ENCODE results near the gene PFN3. TPM values are rescaled to one million over a fixed set of nuclear protein-coding genes. Genes with fewer than 3 reads are reported as not detected.

PFN3 gene
- total RNA-seq, 1 experiment from 2014 or later = not detected

DNA sequence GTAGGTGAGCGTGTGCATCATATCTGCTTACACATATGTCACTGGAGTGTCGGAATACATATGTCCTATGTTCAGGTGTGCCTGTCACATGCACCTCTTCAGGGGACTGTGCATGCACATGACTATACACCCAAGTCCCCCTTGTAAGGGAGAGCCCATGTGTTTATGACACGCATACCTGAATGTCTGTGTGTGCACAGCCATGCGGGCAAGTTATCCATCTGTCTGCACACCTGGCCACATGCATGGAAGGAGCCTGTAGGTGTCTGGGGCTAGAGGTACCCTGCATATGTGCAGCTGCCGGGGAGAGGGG, 43.4 kb downstream of the PFN3 start:
- H3K36me3 Mint-ChIP-seq (ENCODE audit: insufficient read depth, unreplicated experiment) = peaks cover 16% of the 10 kb centered on the region

DNA sequence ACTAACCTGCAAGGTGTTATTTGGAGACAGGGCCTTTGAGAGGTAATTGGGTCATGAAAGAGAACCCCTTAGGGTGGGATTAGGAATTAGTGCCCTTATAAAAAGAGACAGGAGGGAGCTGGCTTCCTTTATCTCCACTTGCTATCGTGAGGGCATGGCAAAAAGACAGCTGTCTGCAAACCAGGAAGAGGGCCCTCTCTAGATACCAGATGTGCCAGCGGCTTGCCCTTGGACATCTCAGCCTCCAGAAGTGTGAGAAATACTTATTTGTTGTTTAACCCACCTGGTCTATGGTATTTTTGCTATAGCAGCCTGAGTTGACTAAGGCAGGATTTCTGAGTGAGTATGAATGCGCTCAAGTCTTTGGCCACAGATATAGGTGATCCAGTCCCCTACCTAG, 43.7 kb downstream of the PFN3 start:
- Mint-ChIP-seq H3K27ac (ENCODE audit: unreplicated experiment) (no peak overlapping the region), H3K27me3 (ENCODE audit: unreplicated experiment) (no peaks in the 10 kb centered on the region), H3K9me3 (ENCODE audit: low read depth, unreplicated experiment) (peaks cover 5% of the 10 kb centered on the region), H3K4me3 (ENCODE audit: low read depth, unreplicated experiment) (no peak overlapping the region), H3K36me3 (ENCODE audit: insufficient read depth, unreplicated experiment) (peaks cover 16% of the 10 kb centered on the region), H3K4me1 (ENCODE audit: low read depth, unreplicated experiment) (peaks cover 51% of the 10 kb centered on the region)
- CTCF ChIA-PET = interaction anchor here (0.5 to 1.0 kb wide), 4 partner anchors 33 to 286 kb away, joined by 3 to 4 read pairs (median 4); no protein-coding TSS in a partner anchor
- DNase-seq = no peak
- no TSS peak for BruUV-seq (replicated peaks)
- intact Hi-C loops (cut with micrococcal nuclease; ENCODE audit: unreplicated experiment) = no loop called here
- TF ChIP-seq, protein P1, sequence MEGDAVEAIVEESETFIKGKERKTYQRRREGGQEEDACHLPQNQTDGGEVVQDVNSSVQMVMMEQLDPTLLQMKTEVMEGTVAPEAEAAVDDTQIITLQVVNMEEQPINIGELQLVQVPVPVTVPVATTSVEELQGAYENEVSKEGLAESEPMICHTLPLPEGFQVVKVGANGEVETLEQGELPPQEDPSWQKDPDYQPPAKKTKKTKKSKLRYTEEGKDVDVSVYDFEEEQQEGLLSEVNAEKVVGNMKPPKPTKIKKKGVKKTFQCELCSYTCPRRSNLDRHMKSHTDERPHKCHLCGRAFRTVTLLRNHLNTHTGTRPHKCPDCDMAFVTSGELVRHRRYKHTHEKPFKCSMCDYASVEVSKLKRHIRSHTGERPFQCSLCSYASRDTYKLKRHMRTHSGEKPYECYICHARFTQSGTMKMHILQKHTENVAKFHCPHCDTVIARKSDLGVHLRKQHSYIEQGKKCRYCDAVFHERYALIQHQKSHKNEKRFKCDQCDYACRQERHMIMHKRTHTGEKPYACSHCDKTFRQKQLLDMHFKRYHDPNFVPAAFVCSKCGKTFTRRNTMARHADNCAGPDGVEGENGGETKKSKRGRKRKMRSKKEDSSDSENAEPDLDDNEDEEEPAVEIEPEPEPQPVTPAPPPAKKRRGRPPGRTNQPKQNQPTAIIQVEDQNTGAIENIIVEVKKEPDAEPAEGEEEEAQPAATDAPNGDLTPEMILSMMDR (IDR thresholded peaks at IDR 0.05; ENCODE audit: unreplicated experiment) = no peak

More for the DNA sequence above, 43.4 kb downstream of the PFN3 start:
- Mint-ChIP-seq H3K27ac (ENCODE audit: unreplicated experiment) (peak overlapping the region; percentile 21), H3K4me1 (ENCODE audit: low read depth, unreplicated experiment) (peaks cover 55% of the 10 kb centered on the region), H3K27me3 (ENCODE audit: unreplicated experiment) (no peaks in the 10 kb centered on the region), H3K9me3 (ENCODE audit: low read depth, unreplicated experiment) (peaks cover 5% of the 10 kb centered on the region), H3K4me3 (ENCODE audit: low read depth, unreplicated experiment) (peak overlapping the region; percentile 55)
- CTCF ChIA-PET = interaction anchor here (1.0 kb wide), 1 partner anchor 33 kb away, joined by 4 read pairs; no protein-coding TSS in a partner anchor
- TF ChIP-seq, protein P1 (IDR thresholded peaks at IDR 0.05; ENCODE audit: unreplicated experiment) = no peak
- no peak for DNase-seq
- intact Hi-C loops (cut with micrococcal nuclease; ENCODE audit: unreplicated experiment) = no loop called here
- no TSS peak for BruUV-seq (replicated peaks)

DNA sequence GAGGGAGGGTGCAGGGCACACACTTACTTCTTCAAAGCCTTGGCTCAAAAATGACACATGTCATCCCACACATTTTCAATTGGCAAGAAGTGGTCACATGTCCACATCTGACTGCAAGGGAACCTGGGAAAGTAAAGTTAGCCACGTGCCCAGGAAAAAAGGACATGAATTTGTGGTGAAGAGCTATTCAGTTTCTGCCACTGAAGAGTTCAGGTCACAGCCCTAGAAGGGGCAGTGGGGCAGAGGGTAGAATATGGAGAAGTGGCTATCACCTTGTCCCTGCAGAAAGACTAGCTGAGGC, 44.6 kb downstream of the PFN3 start:
- Mint-ChIP-seq H3K36me3 (ENCODE audit: insufficient read depth, unreplicated experiment) (peaks cover 24% of the 10 kb centered on the region), H3K27me3 (ENCODE audit: unreplicated experiment) (no peaks in the 10 kb centered on the region), H3K27ac (ENCODE audit: unreplicated experiment) (no peak overlapping the region), H3K4me3 (ENCODE audit: low read depth, unreplicated experiment) (no peak overlapping the region), H3K4me1 (ENCODE audit: low read depth, unreplicated experiment) (peaks cover 51% of the 10 kb centered on the region), H3K9me3 (ENCODE audit: low read depth, unreplicated experiment) (peaks cover 5% of the 10 kb centered on the region)
- intact Hi-C loops (cut with micrococcal nuclease; ENCODE audit: unreplicated experiment) = no loop called here
- CTCF ChIA-PET = no interaction called here
- TF ChIP-seq, protein P1 (IDR thresholded peaks at IDR 0.05; ENCODE audit: unreplicated experiment) = no peak
- DNase-seq = no peak
- BruUV-seq (replicated peaks) = no TSS peak

DNA sequence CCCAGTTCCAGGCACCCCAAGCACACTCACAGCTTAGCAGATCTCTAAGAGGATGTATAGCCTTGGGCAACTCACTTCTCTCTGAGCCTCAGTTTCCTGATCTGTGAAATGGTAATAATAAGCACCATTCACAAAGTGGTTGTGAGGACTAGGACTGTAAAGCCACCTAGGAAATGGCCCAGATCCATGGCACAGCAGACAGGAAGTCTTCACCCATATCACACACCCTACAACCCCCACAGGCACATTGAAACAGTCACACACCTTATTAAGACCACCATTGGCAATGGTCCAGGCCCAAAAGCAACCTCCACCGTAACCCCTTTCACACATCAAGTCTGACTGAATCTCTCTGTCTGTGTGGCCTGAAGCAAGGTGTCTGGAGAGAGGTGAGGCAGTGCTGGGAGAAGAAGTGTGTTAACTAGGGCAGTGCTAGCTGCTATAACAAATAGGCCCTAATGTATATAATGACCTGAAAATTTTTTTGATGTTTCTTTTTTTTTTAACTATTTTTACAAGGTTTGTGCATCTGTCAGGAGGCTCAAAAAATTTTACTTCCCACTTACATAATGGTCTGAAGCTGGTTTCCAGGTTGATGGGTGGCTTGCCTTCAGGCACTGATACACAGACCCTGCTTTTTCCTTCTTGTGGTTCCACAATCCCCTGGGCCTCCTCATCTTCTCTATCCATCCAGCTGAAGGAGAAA, 45.1 kb downstream of the PFN3 start:
- TF ChIP-seq, protein P1 (IDR thresholded peaks at IDR 0.05; ENCODE audit: unreplicated experiment) = no peak
- no peak for DNase-seq
- peaks cover 29% of the 10 kb centered on the region for H3K36me3 Mint-ChIP-seq (ENCODE audit: insufficient read depth, unreplicated experiment)
- H3K4me1 Mint-ChIP-seq (ENCODE audit: low read depth, unreplicated experiment) = peaks cover 54% of the 10 kb centered on the region
- no peak overlapping the region for H3K27ac Mint-ChIP-seq (ENCODE audit: unreplicated experiment)
- CTCF ChIA-PET = no interaction called here
- no peak overlapping the region for H3K4me3 Mint-ChIP-seq (ENCODE audit: low read depth, unreplicated experiment)
- H3K27me3 Mint-ChIP-seq (ENCODE audit: unreplicated experiment) = no peaks in the 10 kb centered on the region
- H3K9me3 Mint-ChIP-seq (ENCODE audit: low read depth, unreplicated experiment) = peaks cover 5% of the 10 kb centered on the region
- BruUV-seq (replicated peaks) = no TSS peak
- intact Hi-C loops (cut with micrococcal nuclease; ENCODE audit: unreplicated experiment) = no loop called here
